K562 (cell line): ENCODE data around the gene HS2ST1. TPM values are rescaled to one million over a fixed set of nuclear protein-coding genes. Genes with fewer than 3 reads are reported as not detected.

ENCODE experiments used
- ATAC-seq: fragments of 200-7000 bp; cut with Tn5 transposase; 3 replicates; pipeline ENCODE4 v1.9.1; 2020; ENCODE audit warnings: moderate library complexity
- BruUV-seq: library from RNA; stranded (reverse); fragments of 400-500 nt; replicated peaks from 2 replicates; lab custom pipeline; 2021; lab: Mats Ljungman, UMichigan
- CTCF ChIA-PET: fragments of 300-600 bp; formaldehyde crosslinking; extraction: SDS; loops from one replicate; lab custom pipeline; 2021; ENCODE audit warnings: low intra/inter-chr PET ratio; lab: Yijun Ruan, JAX
- POLR2A ChIA-PET: fragments of 300-600, 350-650 bp; sonication (Branson Sonifier 250); formaldehyde crosslinking; extraction: SDS; loops from one replicate; lab custom pipeline; 2021; ENCODE audit warnings: antibody characterized with exemption, inconsistent platforms; lab: Yijun Ruan, JAX
- DNase-seq, 4 experiments: peaks; one replicate each; pipeline versions ENCODE4 v3.0.0 to v3.0.0-alpha.2; 2011 to 2018; ENCODE audit warnings: low spot score in 3 of 4, mixed read lengths in 3 of 4; ENCODE audit errors: extremely low read depth in 1 of 4
- FAIRE-seq: peaks from 2 replicates; lab custom pipeline; 2011; peaks lifted over from hg19 to GRCh38; lab: Jason Lieb, UNC
- H2AFZ ChIP-seq: 2 replicates; pipeline ENCODE4 v1.6.0; 2011; ENCODE audit warnings: low read depth, low read length, control low read depth, inconsistent platforms
- H3K27ac ChIP-seq: fragments of 200-600 bp; 3 replicates; pipeline ENCODE4 v1.8.0; 2011; ENCODE audit warnings: low read depth, mild to moderate bottlenecking, control low read depth, inconsistent platforms, low read length, moderate library complexity, mixed read lengths; ENCODE audit errors: extremely low read depth
- H3K27me3 ChIP-seq, 2 experiments: fragments of 300-600 bp in 1 of 2; 2 replicates in 1 of 2; 3 replicates in 1 of 2; pipeline versions ENCODE4 v1.6.0 to v1.8.0; 2011; ENCODE audit warnings: inconsistent platforms in 2 of 2, low read length in 2 of 2, mild to moderate bottlenecking in 1 of 2, mixed read lengths in 1 of 2, moderate library complexity in 1 of 2; ENCODE audit not compliant: control insufficient read depth in 2 of 2, insufficient read depth in 2 of 2
- H3K36me3 ChIP-seq: fragments of 300-600 bp; 3 replicates; pipeline ENCODE4 v1.8.0; 2011; ENCODE audit warnings: mild to moderate bottlenecking, low read length, inconsistent platforms; ENCODE audit not compliant: control insufficient read depth, insufficient read depth
- H3K4me1 ChIP-seq, 2 experiments: fragments of 200-600 bp in 1 of 2; replicated peaks in 1 of 2; 2 replicates in 1 of 2; 3 replicates in 1 of 2; pipeline versions ENCODE4 v1.5.1 to v1.8.0; 2011; ENCODE audit warnings: inconsistent platforms in 2 of 2, low read length in 2 of 2, mild to moderate bottlenecking in 1 of 2, mixed read lengths in 1 of 2, moderate library complexity in 1 of 2; ENCODE audit not compliant: control insufficient read depth in 2 of 2, insufficient read depth in 2 of 2
- H3K4me2 ChIP-seq: 2 replicates; pipeline ENCODE4 v1.6.1; 2011; ENCODE audit warnings: low read length, control low read depth, inconsistent platforms, mixed read lengths; ENCODE audit not compliant: insufficient read depth
- H3K4me3 ChIP-seq: fragments of 200-600 bp; sonication (generic), shearing (Covaris generic); 2 replicates; pipeline ENCODE4 v1.5.1; 2016; ENCODE audit warnings: control low read depth, inconsistent platforms
- H3K79me2 ChIP-seq: fragments of 200-600 bp; 3 replicates; pipeline ENCODE4 v1.8.0; 2011; ENCODE audit warnings: low read length, inconsistent platforms; ENCODE audit not compliant: control insufficient read depth, insufficient read depth
- H3K9ac ChIP-seq, 2 experiments: 2 replicates each; pipeline versions ENCODE4 v1.6.0 to v1.6.1; 2011; ENCODE audit warnings: low read depth in 2 of 2, low read length in 2 of 2, control low read depth in 1 of 2, inconsistent platforms in 1 of 2, mild to moderate bottlenecking in 1 of 2, mixed read lengths in 1 of 2; ENCODE audit not compliant: insufficient read depth in 1 of 2
- H3K9me1 ChIP-seq: one replicate; pipeline ENCODE4 v1.6.0; 2011; ENCODE audit warnings: inconsistent platforms, mild to moderate bottlenecking, low read length, moderate library complexity; ENCODE audit not compliant: control insufficient read depth, insufficient read depth
- H3K9me3 ChIP-seq: replicated peaks from 2 replicates; pipeline ENCODE4 v1.5.1; 2011; ENCODE audit warnings: low read depth, low read length, inconsistent platforms; ENCODE audit not compliant: control insufficient read depth, insufficient read depth
- H4K20me1 ChIP-seq: replicated peaks from 2 replicates; pipeline ENCODE4 v1.6.1; 2011; ENCODE audit warnings: low read length, inconsistent platforms, mixed read lengths; ENCODE audit not compliant: control insufficient read depth, insufficient read depth
- ARID2 ChIP-seq: fragments of 450-650 bp; IDR thresholded peaks from 2 replicates; pipeline ENCODE4 v1.6.1; 2017; ENCODE audit warnings: antibody characterized with exemption, mild to moderate bottlenecking
- CBX1 ChIP-seq: sonication (generic); IDR thresholded peaks from 2 replicates; pipeline ENCODE4 v1.6.1; 2016; ENCODE audit warnings: antibody characterized with exemption, low read depth, mild to moderate bottlenecking
- CHAMP1 ChIP-seq: fragments of 450-650 bp; IDR thresholded peaks from 2 replicates; pipeline ENCODE4 v1.6.1; 2016; ENCODE audit warnings: mild to moderate bottlenecking
- CREB5 ChIP-seq: fragments of 250-450 bp; sonication (Bioruptor Pico); IDR thresholded peaks from 2 replicates; pipeline ENCODE4 v1.5.0; 2020; ENCODE audit warnings: mild to moderate bottlenecking
- ERF ChIP-seq: fragments of 450-650 bp; formaldehyde crosslinking; IDR thresholded peaks from 2 replicates; pipeline ENCODE4 v1.4.0; 2020; ENCODE audit warnings: mild to moderate bottlenecking, mixed read lengths
- EZH2 ChIP-seq: IDR thresholded peaks from 2 replicates; pipeline ENCODE4 v1.6.1; 2012; ENCODE audit warnings: low read depth, mild to moderate bottlenecking, inconsistent platforms, low read length, borderline replicate concordance
- GTF2E2 ChIP-seq: fragments of 200-800 bp; sonication (Bioruptor generic); IDR thresholded peaks from 2 replicates; pipeline ENCODE4 v1.6.1; 2016; ENCODE audit warnings: missing genetic modification characterization, missing compliant biosample characterization
- HNRNPL ChIP-seq: fragments of 200-400 bp; formaldehyde crosslinking; IDR thresholded peaks from 2 replicates; pipeline ENCODE4 v1.6.1; 2017; ENCODE audit warnings: low read depth, mild to moderate bottlenecking, low read length
- HOXB6 ChIP-seq: fragments of 250-450 bp; sonication (Bioruptor Pico); IDR thresholded peaks from 2 replicates; pipeline ENCODE4 v1.5.1; 2022; ENCODE audit warnings: mild to moderate bottlenecking, borderline replicate concordance
- POLR2AphosphoS5 ChIP-seq: IDR thresholded peaks from 2 replicates; pipeline ENCODE4 v1.6.1; 2011; ENCODE audit warnings: mild to moderate bottlenecking, low read depth, low read length, moderate library complexity; ENCODE audit not compliant: control insufficient read depth, insufficient read depth
- RBM17 ChIP-seq: fragments of 200-400 bp; formaldehyde crosslinking; IDR thresholded peaks from 2 replicates; pipeline ENCODE4 v1.6.1; 2017; ENCODE audit warnings: low read depth, mild to moderate bottlenecking, low read length, borderline replicate concordance
- TAF1 ChIP-seq: IDR thresholded peaks from 2 replicates; pipeline ENCODE4 v1.6.1; 2011; ENCODE audit warnings: mild to moderate bottlenecking, low read length, moderate library complexity; ENCODE audit not compliant: insufficient read depth, control insufficient read depth, severe bottlenecking; ENCODE audit errors: extremely low read depth
- ZNF174 ChIP-seq: fragments of 250-450 bp; sonication (Bioruptor Pico); IDR thresholded peaks from 2 replicates; pipeline ENCODE4 v1.4.0; 2020; ENCODE audit warnings: mild to moderate bottlenecking
- ZNF311 ChIP-seq: fragments of 250-450 bp; sonication (Bioruptor Pico); IDR thresholded peaks from 2 replicates; pipeline ENCODE4 v1.4.0; 2020; ENCODE audit warnings: mild to moderate bottlenecking, moderate library complexity
- ZNF586 ChIP-seq: fragments of 450-650 bp; formaldehyde crosslinking; conservative IDR thresholded peaks from 2 replicates; pipeline ENCODE4 v1.4.0; 2020; ENCODE audit warnings: mild to moderate bottlenecking, moderate library complexity
- ZNF740 ChIP-seq, 3 experiments: fragments of 200-800 bp in 1 of 3; sonication (Bioruptor generic) in 1 of 3; sonication (generic) in 1 of 3; formaldehyde crosslinking in 1 of 3; IDR thresholded peaks; 2 replicates each; pipeline versions ENCODE4 v1.6.1 to v1.8.0; 2016 to 2022; ENCODE audit warnings: mild to moderate bottlenecking in 2 of 3, missing compliant biosample characterization in 2 of 3, missing genetic modification characterization in 2 of 3, missing genetic modification reagents in 1 of 3
- WGBS: fragments of 100-300 bp; shearing (Covaris generic); methylation state at CpG from one replicate; pipeline ENCODE4 v1.1.6; 2016; ENCODE audit warnings: low coverage, mixed read lengths; ENCODE audit not compliant: insufficient coverage; ENCODE audit errors: missing lambda C conversion rate; 5-methylcytosine and 5-hydroxymethylcytosine counted together
- in situ Hi-C: fragments of 300-500 bp; cut with MboI; formaldehyde crosslinking; loops from 4 replicates; pipeline ENCODE4 v1.15.0; 2018; ENCODE audit warnings: inconsistent platforms, mixed read lengths
- intact Hi-C: fragments of 100-400 bp; cut with micrococcal nuclease; formaldehyde crosslinking; loops from 2 replicates; pipeline ENCODE4 v1.14.2; 2022
- polyA plus RNA-seq, 8 experiments: library from polyadenylated mRNA; depleted of rRNA in 4 of 8; stranded (reverse) in 5 of 8; unstranded in 3 of 8; fragments of >200 nt; fragmentation: Nextera tagmentation in 2 of 8; fragmentation: Illumina TruSeq in 1 of 8; extraction: Ambion mirVana in 2 of 8; extraction: Trizol in 1 of 8; gene quantifications; 2 replicates each; pipeline versions ENCODE4 v1.2.1 to v1.2.3, GENCODE V29; 2011 to 2014; ENCODE audit warnings: inconsistent platforms in 1 of 8, missing spikeins in 1 of 8
- total RNA-seq, 7 experiments: library from RNA; depleted of rRNA in 6 of 7; stranded (reverse); fragments of >200 nt in 6 of 7; fragmentation: Illumina TruSeq in 2 of 7; extraction: Trizol in 2 of 7; gene quantifications; 2 replicates each; pipeline versions ENCODE4 v1.2.1 to v1.2.3, GENCODE V29; 2011 to 2021; ENCODE audit warnings: low replicate concordance in 1 of 7

Gene HS2ST1
- total and polyA plus RNA-seq, 9 of the 15 experiments (the other 6 are each of a cell fraction or from before 2014, with no cell fraction given) = 7.7 to 43.3 (median 25.8) TPM

GRCh38 chr1:87132284-87132870, 217.9 kb downstream of the HS2ST1 start:
- H3K27me3 ChIP-seq = peaks cover 9 to 36% of the 10 kb centered on the region in 2 experiments; a peak in 3 of 5 replicates
- intact Hi-C loops (loop anchor here (5.0 kb wide), 3 partner anchors 155 to 820 kb away; no protein-coding TSS in a partner anchor), in situ Hi-C loops (loop anchor here (10.0 kb wide), 1 partner anchor 152 kb away; no protein-coding TSS in a partner anchor)
- H3K27ac ChIP-seq = no peak overlapping the region
- peak overlapping the region; percentile 83 for H2AFZ ChIP-seq
- H3K36me3 ChIP-seq = no peaks in the 10 kb centered on the region
- no peaks in the 10 kb centered on the region for H3K79me2 ChIP-seq
- H3K9me1 ChIP-seq = no peaks in the 10 kb centered on the region
- FAIRE-seq = no peak
- 56% methylated on average over 10 of the region's 47 CpGs for WGBS
- POLR2A ChIA-PET = no interaction called here
- TF ChIP-seq HNRNPL (no peak), RBM17 (no peak), ZNF174 (CRISPR knock-in tag) (no peak), EZH2 (no peak), HOXB6 (CRISPR knock-in tag) (no peak), CREB5 (CRISPR knock-in tag) (no peak), TAF1 (no peak), GTF2E2 (tag) (no peak), ZNF311 (CRISPR knock-in tag) (no peak), ARID2 (no peak), ZNF740 (CRISPR knock-in tag; IDR thresholded peaks at IDR 0.05) (no peak), ZNF740 (tag; IDR thresholded peaks at IDR 0.05) (no peak), CHAMP1 (no peak), CBX1 (no peak), ERF (no peak), POLR2AphosphoS5 (no peak), ZNF586 (no peak)
- TF ChIP-seq, all 486 proteins: peak for 0
- Histone ChIP-seq H4K20me1 (no peaks in the 10 kb centered on the region; the same call in 1 of the 2 replicates), H3K9ac (no peak overlapping the region; a peak in 1 of 4 replicates), H3K4me2 (peak overlapping the region; percentile 64), H3K4me3 (no peak overlapping the region), H3K4me1 (peaks cover 13 to 14% of the 10 kb centered on the region in 2 experiments), H3K9me3 (no peaks in the 10 kb centered on the region)
- DNase-seq (no peak), ATAC-seq (peak; percentile 48)
- BruUV-seq = no TSS peak
- CTCF ChIA-PET = no interaction called here
